WERI-Rb-1 (cell line): ENCODE measurements around the gene DDO.
"Not testable (repeated sequence)": the region's sequence is repeated elsewhere in the genome, so short reads cannot be mapped to it uniquely, and the experiment has no call there.

Source experiments
- DNase-seq: peaks from one replicate; pipeline ENCODE4 v3.0.0-alpha.2; 2020
- H3K27ac ChIP-seq: fragments of 250-450 bp; sonication (Bioruptor Pico); 2 replicates; pipeline ENCODE4 v1.5.1; 2020; ENCODE audit warnings: mild to moderate bottlenecking, moderate library complexity
- H3K27me3 ChIP-seq: fragments of 250-450 bp; sonication (Bioruptor Pico); 2 replicates; pipeline ENCODE4 v1.5.1; 2021; ENCODE audit warnings: mild to moderate bottlenecking, low read depth, moderate library complexity; ENCODE audit not compliant: insufficient read depth, severe bottlenecking
- H3K36me3 ChIP-seq: fragments of 250-450 bp; sonication (Bioruptor Pico); 2 replicates; pipeline ENCODE4 v1.5.1; 2020; ENCODE audit warnings: mild to moderate bottlenecking, moderate library complexity
- H3K4me3 ChIP-seq: 2 replicates; pipeline ENCODE4 v1.5.1; 2011; ENCODE audit warnings: low read depth, mild to moderate bottlenecking, control low read depth, low read length
- H3K9me3 ChIP-seq: fragments of 250-450 bp; sonication (Bioruptor Pico); 2 replicates; pipeline ENCODE4 v1.5.1; 2021; ENCODE audit warnings: mild to moderate bottlenecking, moderate library complexity; ENCODE audit not compliant: severe bottlenecking
- TF ChIP-seq, protein P1 (sequence below): IDR thresholded peaks from 2 replicates; pipeline ENCODE4 v1.5.1; 2011; ENCODE audit warnings: low read depth, mild to moderate bottlenecking, control low read depth, inconsistent platforms, low read length

The DDO gene

DNA sequence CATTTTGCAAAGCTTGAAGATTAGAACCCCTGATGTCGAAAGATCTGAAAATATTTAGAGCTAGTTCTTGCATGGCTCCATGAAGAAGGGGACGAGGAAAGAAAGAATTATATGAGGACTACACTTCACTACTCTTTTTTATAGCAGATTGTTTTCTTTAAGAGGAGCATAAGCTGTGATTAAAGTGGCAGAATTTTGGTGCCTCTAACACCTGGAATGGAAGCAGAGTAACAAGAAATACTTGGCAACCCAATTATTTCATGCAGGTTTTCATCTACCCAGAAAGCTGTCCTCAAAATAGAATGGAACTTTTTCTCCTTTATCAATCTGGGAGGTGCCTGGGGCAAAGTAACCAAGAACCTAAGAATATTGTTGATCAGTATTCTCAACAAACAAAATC is 61.2 kb downstream of the DDO start:
- no peaks in the 10 kb centered on the region for H3K36me3 ChIP-seq
- H3K9me3 ChIP-seq, result no peaks in the 10 kb centered on the region
- no peaks in the 10 kb centered on the region for H3K27me3 ChIP-seq
- H3K4me3 ChIP-seq, result no peak overlapping the region
- DNase-seq, result no peak
- H3K27ac ChIP-seq, result no peak overlapping the region
- TF ChIP-seq, protein P1, sequence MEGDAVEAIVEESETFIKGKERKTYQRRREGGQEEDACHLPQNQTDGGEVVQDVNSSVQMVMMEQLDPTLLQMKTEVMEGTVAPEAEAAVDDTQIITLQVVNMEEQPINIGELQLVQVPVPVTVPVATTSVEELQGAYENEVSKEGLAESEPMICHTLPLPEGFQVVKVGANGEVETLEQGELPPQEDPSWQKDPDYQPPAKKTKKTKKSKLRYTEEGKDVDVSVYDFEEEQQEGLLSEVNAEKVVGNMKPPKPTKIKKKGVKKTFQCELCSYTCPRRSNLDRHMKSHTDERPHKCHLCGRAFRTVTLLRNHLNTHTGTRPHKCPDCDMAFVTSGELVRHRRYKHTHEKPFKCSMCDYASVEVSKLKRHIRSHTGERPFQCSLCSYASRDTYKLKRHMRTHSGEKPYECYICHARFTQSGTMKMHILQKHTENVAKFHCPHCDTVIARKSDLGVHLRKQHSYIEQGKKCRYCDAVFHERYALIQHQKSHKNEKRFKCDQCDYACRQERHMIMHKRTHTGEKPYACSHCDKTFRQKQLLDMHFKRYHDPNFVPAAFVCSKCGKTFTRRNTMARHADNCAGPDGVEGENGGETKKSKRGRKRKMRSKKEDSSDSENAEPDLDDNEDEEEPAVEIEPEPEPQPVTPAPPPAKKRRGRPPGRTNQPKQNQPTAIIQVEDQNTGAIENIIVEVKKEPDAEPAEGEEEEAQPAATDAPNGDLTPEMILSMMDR, result no peak

DNA sequence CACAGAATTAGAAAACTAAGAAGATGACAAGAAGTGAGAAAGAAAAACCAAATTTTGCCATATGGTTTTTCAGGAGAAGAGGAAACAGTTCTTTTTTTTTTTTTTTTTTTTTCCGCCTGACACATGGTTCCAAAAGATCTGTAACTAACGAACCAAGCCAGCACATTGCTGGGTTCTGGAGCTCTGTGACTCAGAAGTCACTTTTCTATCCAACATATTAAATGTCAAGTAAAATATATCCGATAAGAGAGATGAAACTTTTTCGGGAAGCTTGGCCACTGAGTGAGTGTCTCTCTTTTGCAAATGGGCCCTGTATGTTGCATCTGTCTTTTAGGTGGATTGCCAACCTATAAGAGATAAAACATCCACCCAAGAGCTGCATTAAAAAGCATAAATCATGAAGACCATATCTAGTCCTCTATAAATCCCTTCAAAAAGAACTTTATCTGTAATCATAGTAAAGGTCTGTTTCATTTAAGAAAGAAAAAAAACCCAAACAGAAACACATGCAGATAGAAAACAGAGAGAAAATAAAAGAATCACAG is 61.8 kb downstream of the DDO start:
- Histone ChIP-seq H3K36me3 (no peaks in the 10 kb centered on the region), H3K27ac (no peak overlapping the region), H3K4me3 (no peak overlapping the region), H3K27me3 (no peaks in the 10 kb centered on the region), H3K9me3 (no peaks in the 10 kb centered on the region)
- TF ChIP-seq, protein P1, result no peak
- no peak for DNase-seq

- Histone ChIP-seq H3K4me3 (no peak overlapping the region), H3K9me3 (no peaks in the 10 kb centered on the region), H3K27ac (no peak overlapping the region), H3K27me3 (no peaks in the 10 kb centered on the region), H3K36me3 (no peaks in the 10 kb centered on the region)
- TF ChIP-seq, protein P1, result no peak
- no peak for DNase-seq
Observed at GRCh38 chr6:110352563-110353262, 62.7 kb downstream of the DDO start.

DNA sequence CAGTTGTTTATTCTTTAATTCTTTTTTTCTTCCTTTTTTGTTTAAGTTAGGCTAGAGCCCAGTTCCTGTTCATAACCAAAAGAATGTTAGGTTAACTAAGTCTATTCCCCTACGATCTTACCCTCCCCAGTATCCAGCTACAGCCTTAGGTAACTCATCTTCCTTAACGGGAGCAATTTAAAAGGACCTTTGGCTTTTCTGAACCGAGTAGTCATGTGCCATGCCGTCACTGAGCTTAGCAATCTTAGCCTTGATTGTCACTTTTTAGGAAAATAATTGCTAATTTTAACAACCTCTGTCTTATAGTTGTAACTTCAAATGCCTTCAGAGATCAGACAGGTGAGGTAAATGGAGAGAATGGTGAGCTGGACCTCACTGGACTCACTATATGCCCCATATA is 63.4 kb downstream of the DDO start:
- DNase-seq, result no peak
- Histone ChIP-seq H3K4me3 (no peak overlapping the region), H3K27me3 (no peaks in the 10 kb centered on the region), H3K27ac (no peak overlapping the region), H3K36me3 (no peaks in the 10 kb centered on the region), H3K9me3 (no peaks in the 10 kb centered on the region)
- TF ChIP-seq, protein P1, result no peak

GRCh38 chr6:110351546-110351945 is 63.8 kb downstream of the DDO start:
- no peak for DNase-seq
- Histone ChIP-seq H3K9me3 (no peaks in the 10 kb centered on the region), H3K4me3 (no peak overlapping the region), H3K27ac (no peak overlapping the region), H3K27me3 (no peaks in the 10 kb centered on the region), H3K36me3 (no peaks in the 10 kb centered on the region)
- TF ChIP-seq, protein P1, result no peak

GRCh38 chr6:110350593-110350992 is 64.8 kb downstream of the DDO start:
- not testable (repeated sequence) for H3K27me3 ChIP-seq, H3K9me3 ChIP-seq, H3K4me3 ChIP-seq, H3K36me3 ChIP-seq, DNase-seq, H3K27ac ChIP-seq
